ENCODE measurements around the gene C1R.

Gene C1R

DNA sequence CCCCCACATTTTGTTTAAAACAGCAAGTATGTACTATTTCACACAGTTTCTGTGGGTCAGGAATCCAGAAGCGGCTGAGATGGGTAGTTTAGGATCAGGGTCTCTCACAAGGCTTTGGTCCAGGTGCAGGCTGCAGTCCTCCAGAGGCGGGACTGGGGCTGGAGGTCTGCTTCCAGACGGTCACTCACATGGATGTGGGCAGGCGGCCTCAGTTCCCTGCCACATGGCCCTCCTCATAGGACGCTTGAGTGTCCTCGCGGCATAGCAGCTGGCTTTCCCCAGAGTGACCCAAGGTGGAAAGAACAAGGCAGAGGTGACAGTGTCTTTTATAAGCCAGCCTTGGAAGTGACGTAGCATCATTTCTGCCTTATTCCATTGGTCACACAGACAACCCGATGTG, 24.7 kb upstream of the C1R start:
- H3K36me3 ChIP-seq (ENCODE audit: control insufficient read depth in 2 of 2, insufficient read depth in 1 of 2, low read length in 2 of 2): peaks cover 0 to 3% of the 10 kb centered on the region in 2 experiments; a peak in 1 of 3 replicates
- POLR2A ChIA-PET: no interaction called here
- H3K4me1 ChIP-seq (ENCODE audit: control insufficient read depth, insufficient read depth, low read length): no peaks in the 10 kb centered on the region
- CTCF ChIA-PET: interaction anchor here (0.7 to 1.4 kb wide), 3 partner anchors 8 to 48 kb away, joined by 3 to 4 read pairs (median 3); partner anchors contain the start of gene C1R
- no peak for TF ChIP-seq ZNF473 (tag by site-specific recombination; IDR thresholded peaks at IDR 0.05)
- TF ChIP-seq, protein P1, sequence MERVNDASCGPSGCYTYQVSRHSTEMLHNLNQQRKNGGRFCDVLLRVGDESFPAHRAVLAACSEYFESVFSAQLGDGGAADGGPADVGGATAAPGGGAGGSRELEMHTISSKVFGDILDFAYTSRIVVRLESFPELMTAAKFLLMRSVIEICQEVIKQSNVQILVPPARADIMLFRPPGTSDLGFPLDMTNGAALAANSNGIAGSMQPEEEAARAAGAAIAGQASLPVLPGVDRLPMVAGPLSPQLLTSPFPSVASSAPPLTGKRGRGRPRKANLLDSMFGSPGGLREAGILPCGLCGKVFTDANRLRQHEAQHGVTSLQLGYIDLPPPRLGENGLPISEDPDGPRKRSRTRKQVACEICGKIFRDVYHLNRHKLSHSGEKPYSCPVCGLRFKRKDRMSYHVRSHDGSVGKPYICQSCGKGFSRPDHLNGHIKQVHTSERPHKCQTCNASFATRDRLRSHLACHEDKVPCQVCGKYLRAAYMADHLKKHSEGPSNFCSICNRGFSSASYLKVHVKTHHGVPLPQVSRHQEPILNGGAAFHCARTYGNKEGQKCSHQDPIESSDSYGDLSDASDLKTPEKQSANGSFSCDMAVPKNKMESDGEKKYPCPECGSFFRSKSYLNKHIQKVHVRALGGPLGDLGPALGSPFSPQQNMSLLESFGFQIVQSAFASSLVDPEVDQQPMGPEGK (tag by site-specific recombination; IDR thresholded peaks at IDR 0.05): no peak
- TF ChIP-seq, protein P2, sequence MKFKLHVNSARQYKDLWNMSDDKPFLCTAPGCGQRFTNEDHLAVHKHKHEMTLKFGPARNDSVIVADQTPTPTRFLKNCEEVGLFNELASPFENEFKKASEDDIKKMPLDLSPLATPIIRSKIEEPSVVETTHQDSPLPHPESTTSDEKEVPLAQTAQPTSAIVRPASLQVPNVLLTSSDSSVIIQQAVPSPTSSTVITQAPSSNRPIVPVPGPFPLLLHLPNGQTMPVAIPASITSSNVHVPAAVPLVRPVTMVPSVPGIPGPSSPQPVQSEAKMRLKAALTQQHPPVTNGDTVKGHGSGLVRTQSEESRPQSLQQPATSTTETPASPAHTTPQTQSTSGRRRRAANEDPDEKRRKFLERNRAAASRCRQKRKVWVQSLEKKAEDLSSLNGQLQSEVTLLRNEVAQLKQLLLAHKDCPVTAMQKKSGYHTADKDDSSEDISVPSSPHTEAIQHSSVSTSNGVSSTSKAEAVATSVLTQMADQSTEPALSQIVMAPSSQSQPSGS (tag by site-specific recombination; IDR thresholded peaks at IDR 0.05; ENCODE audit: low read depth): no peak
- TF ChIP-seq, protein P3, sequence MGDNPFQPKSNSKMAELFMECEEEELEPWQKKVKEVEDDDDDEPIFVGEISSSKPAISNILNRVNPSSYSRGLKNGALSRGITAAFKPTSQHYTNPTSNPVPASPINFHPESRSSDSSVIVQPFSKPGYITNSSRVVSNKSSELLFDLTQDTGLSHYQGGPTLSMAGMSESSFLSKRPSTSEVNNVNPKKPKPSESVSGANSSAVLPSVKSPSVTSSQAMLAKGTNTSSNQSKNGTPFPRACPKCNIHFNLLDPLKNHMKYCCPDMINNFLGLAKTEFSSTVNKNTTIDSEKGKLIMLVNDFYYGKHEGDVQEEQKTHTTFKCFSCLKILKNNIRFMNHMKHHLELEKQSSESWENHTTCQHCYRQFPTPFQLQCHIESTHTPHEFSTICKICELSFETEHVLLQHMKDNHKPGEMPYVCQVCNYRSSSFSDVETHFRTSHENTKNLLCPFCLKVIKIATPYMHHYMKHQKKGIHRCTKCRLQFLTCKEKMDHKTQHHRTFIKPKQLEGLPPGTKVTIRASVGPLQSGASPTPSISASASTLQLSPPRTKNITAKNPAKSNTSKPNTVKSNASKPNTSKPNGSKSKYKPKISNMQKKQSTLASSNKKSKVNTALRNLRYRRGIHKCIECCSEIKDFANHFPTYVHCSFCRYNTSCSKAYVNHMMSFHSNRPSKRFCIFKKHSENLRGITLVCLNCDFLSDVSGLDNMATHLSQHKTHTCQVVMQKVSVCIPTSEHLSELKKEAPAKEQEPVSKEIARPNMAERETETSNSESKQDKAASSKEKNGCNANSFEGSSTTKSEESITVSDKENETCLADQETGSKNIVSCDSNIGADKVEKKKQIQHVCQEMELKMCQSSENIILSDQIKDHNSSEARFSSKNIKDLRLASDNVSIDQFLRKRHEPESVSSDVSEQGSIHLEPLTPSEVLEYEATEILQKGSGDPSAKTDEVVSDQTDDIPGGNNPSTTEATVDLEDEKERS (tag by site-specific recombination; IDR thresholded peaks at IDR 0.05): no peak
- H3K27ac ChIP-seq (ENCODE audit: extremely low read depth, low read depth, low read length): no peak overlapping the region
- no peak overlapping the region for H3K4me3 ChIP-seq (ENCODE audit: low read depth, low read length)
- no peaks in the 10 kb centered on the region for H3K9me3 ChIP-seq (ENCODE audit: control insufficient read depth, insufficient read depth, low read depth, low read length)

DNA sequence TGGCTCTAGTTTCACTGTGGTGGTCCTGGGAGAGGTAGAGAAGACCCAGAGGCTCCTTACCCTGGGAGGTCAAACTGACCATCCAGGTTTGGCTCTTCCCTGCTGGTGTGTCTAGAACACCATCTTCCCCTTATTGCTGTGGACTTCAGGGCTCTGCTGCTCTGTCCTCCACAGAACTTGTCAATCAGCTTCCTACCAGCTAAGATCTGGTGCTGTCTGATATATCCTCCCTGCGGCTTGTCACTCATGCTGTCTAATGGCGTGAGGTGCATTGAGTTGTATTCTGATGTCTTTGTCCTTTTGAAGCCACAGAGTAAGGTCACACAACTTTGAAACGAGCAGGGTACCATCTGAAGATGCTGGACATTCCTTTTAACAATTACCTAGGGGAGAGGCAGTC, 24.0 kb upstream of the C1R start:
- Histone ChIP-seq H3K4me1 (ENCODE audit: control insufficient read depth, insufficient read depth, low read length) (no peaks in the 10 kb centered on the region), H3K36me3 (ENCODE audit: control insufficient read depth in 2 of 2, insufficient read depth in 1 of 2, low read length in 2 of 2) (peaks cover 0 to 3% of the 10 kb centered on the region in 2 experiments; a peak in 1 of 3 replicates), H3K27ac (ENCODE audit: extremely low read depth, low read depth, low read length) (no peak overlapping the region), H3K9me3 (ENCODE audit: control insufficient read depth, insufficient read depth, low read depth, low read length) (no peaks in the 10 kb centered on the region), H3K4me3 (ENCODE audit: low read depth, low read length) (no peak overlapping the region)
- no peak for TF ChIP-seq ZNF302 (tag by site-specific recombination; IDR thresholded peaks at IDR 0.05; ENCODE audit: low read depth)
- TF ChIP-seq ZNF514 (tag by site-specific recombination; IDR thresholded peaks at IDR 0.05): no peak
- no peak for TF ChIP-seq ZNF560 (tag by site-specific recombination; IDR thresholded peaks at IDR 0.05; ENCODE audit: borderline replicate concordance)
- no peak for TF ChIP-seq ZNF549 (tag by site-specific recombination; IDR thresholded peaks at IDR 0.05)
- no peak for TF ChIP-seq ZNF366 (tag by site-specific recombination; conservative IDR thresholded peaks at IDR 0.05)
- TF ChIP-seq, protein P4, sequence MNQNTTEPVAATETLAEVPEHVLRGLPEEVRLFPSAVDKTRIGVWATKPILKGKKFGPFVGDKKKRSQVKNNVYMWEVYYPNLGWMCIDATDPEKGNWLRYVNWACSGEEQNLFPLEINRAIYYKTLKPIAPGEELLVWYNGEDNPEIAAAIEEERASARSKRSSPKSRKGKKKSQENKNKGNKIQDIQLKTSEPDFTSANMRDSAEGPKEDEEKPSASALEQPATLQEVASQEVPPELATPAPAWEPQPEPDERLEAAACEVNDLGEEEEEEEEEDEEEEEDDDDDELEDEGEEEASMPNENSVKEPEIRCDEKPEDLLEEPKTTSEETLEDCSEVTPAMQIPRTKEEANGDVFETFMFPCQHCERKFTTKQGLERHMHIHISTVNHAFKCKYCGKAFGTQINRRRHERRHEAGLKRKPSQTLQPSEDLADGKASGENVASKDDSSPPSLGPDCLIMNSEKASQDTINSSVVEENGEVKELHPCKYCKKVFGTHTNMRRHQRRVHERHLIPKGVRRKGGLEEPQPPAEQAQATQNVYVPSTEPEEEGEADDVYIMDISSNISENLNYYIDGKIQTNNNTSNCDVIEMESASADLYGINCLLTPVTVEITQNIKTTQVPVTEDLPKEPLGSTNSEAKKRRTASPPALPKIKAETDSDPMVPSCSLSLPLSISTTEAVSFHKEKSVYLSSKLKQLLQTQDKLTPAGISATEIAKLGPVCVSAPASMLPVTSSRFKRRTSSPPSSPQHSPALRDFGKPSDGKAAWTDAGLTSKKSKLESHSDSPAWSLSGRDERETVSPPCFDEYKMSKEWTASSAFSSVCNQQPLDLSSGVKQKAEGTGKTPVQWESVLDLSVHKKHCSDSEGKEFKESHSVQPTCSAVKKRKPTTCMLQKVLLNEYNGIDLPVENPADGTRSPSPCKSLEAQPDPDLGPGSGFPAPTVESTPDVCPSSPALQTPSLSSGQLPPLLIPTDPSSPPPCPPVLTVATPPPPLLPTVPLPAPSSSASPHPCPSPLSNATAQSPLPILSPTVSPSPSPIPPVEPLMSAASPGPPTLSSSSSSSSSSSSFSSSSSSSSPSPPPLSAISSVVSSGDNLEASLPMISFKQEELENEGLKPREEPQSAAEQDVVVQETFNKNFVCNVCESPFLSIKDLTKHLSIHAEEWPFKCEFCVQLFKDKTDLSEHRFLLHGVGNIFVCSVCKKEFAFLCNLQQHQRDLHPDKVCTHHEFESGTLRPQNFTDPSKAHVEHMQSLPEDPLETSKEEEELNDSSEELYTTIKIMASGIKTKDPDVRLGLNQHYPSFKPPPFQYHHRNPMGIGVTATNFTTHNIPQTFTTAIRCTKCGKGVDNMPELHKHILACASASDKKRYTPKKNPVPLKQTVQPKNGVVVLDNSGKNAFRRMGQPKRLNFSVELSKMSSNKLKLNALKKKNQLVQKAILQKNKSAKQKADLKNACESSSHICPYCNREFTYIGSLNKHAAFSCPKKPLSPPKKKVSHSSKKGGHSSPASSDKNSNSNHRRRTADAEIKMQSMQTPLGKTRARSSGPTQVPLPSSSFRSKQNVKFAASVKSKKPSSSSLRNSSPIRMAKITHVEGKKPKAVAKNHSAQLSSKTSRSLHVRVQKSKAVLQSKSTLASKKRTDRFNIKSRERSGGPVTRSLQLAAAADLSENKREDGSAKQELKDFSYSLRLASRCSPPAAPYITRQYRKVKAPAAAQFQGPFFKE (tag by site-specific recombination; IDR thresholded peaks at IDR 0.05; ENCODE audit: borderline replicate concordance): no peak
- no peak for TF ChIP-seq GLI2 (tag by site-specific recombination; IDR thresholded peaks at IDR 0.05; ENCODE audit: borderline replicate concordance, low read depth)
- ChIA-PET CTCF (interaction anchor here (1.4 kb wide), 1 partner anchor 9 kb away, joined by 3 read pairs; no protein-coding TSS in a partner anchor), POLR2A (no interaction called here)
